Lower leg skin (tissue), 3 donors: ENCODE measurements around the gene KRTAP21-1.

Source experiments
- CTCF ChIP-seq, 3 donors: fragments of 450-650 bp; IDR thresholded peaks; one replicate each; pipeline ENCODE4 v1.5.1; 2016; ENCODE audit warnings: antibody characterized with exemption in 3 of 3, mild to moderate bottlenecking in 3 of 3, moderate library complexity in 2 of 3
- POLR2A ChIP-seq, 2 donors: fragments of 450-650 bp; IDR thresholded peaks; one replicate each; pipeline ENCODE4 v1.6.1; 2016 to 2017; ENCODE audit warnings: antibody characterized with exemption in 2 of 2, mild to moderate bottlenecking in 1 of 2, moderate library complexity in 1 of 2

- TF ChIP-seq CTCF (IDR thresholded peaks at IDR 0.05) = no peak
- no peak for TF ChIP-seq POLR2A (IDR thresholded peaks at IDR 0.05)
Measured at GRCh38 chr21:30793581-30794314, 38.5 kb upstream of the KRTAP21-1 start.
